ENCODE results near the gene OTOP1.
"Not testable (repeated sequence)": the region's sequence is repeated elsewhere in the genome, so short reads cannot be mapped to it uniquely, and the experiment has no call there.

GRCh38 chr4:4165701-4166392 is 60.9 kb downstream of the OTOP1 start:
- TF ChIP-seq REST (IDR thresholded peaks at IDR 0.05; ENCODE audit: borderline replicate concordance); CTCF (IDR thresholded peaks at IDR 0.05; ENCODE audit: poor library complexity, severe bottlenecking): not testable (repeated sequence)

All from neural cell (in vitro differentiated cells).